Measurements from ENCODE around the gene TIMM44. TPM values are rescaled to one million over a fixed set of nuclear protein-coding genes. Genes with fewer than 3 reads are reported as not detected.
A peak's percentile ranks its signal among the peaks of the same experiment; 100 is the strongest.

The TIMM44 gene
- total and polyA plus RNA-seq, 2 of the 8 experiments (the other 6 are each of a cell fraction or from before 2014, with no cell fraction given): 131 to 150 TPM

DNA sequence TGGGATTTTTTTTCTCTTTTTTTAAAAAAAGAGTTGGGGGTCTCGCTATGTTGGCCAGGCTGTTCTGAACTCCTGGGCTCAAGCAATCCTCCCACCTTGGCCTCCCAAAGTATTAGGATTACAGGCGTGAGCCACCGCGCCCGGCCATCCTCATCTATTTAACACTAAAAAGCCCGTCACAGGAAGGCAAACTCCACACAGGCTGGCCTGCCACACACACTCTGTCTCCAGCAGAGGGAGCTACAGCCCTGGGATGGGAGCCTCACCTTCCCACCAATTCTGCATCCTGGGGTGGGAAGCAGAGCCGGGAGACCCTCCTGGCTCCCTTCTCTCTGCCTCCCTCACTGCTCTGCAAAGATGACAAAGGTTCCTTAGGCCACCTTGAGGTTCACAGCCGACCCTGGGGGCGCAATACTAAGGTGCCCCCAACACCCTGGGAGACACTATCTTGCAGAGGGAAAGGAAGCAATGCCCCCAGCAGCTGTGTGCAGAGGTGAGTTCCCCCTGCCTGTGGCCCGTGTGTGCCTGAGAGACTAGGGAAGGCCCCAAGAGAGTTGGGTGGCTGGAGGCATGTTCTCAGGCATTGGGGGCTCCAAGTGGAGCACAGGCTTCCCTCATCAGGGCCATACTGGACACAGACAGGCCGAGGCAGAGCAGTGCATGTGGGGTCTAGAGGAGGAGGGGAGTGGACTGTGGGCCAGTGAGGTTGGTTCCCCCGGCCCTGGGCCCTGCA lies 27.4 kb upstream of the TIMM44 start (continued):
- TF ChIP-seq, protein P1, sequence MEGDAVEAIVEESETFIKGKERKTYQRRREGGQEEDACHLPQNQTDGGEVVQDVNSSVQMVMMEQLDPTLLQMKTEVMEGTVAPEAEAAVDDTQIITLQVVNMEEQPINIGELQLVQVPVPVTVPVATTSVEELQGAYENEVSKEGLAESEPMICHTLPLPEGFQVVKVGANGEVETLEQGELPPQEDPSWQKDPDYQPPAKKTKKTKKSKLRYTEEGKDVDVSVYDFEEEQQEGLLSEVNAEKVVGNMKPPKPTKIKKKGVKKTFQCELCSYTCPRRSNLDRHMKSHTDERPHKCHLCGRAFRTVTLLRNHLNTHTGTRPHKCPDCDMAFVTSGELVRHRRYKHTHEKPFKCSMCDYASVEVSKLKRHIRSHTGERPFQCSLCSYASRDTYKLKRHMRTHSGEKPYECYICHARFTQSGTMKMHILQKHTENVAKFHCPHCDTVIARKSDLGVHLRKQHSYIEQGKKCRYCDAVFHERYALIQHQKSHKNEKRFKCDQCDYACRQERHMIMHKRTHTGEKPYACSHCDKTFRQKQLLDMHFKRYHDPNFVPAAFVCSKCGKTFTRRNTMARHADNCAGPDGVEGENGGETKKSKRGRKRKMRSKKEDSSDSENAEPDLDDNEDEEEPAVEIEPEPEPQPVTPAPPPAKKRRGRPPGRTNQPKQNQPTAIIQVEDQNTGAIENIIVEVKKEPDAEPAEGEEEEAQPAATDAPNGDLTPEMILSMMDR (IDR thresholded peaks at IDR 0.05; ENCODE audit: control extremely low read depth in 1 of 3, insufficient read depth in 1 of 3, low read depth in 1 of 3, low read length in 3 of 3): peak; percentile 86 to 98 (median 96)
- TF ChIP-seq NANOG (IDR thresholded peaks at IDR 0.05; ENCODE audit: insufficient read depth, low read depth, low read length, poor library complexity, severe bottlenecking) (no peak), POLR2A (IDR thresholded peaks at IDR 0.05; ENCODE audit: control extremely low read depth in 1 of 2, low read depth in 2 of 2, low read length in 2 of 2) (no peak), TCF12 (IDR thresholded peaks at IDR 0.05; ENCODE audit: low read depth, low read length) (no peak), SAP30 (IDR thresholded peaks at IDR 0.05; ENCODE audit: insufficient read depth, insufficient replicate concordance, low read length) (no peak), JUN (IDR thresholded peaks at IDR 0.05; ENCODE audit: low read depth, low read length) (0 out of 2 replicates have a peak, but pooled peaks have one; percentile 14), GABPA (IDR thresholded peaks at IDR 0.05; ENCODE audit: borderline replicate concordance, insufficient read depth, low read length) (no peak; the same call in 1 of the 2 replicates), MAFK (IDR thresholded peaks at IDR 0.05; ENCODE audit: low read depth, low read length) (no peak), EGR1 (IDR thresholded peaks at IDR 0.05; ENCODE audit: borderline replicate concordance, low read depth, low read length) (no peak), CBX5 (IDR thresholded peaks at IDR 0.05; ENCODE audit: low read depth, low read length) (no peak), SIX5 (IDR thresholded peaks at IDR 0.05; ENCODE audit: low read depth, low read length) (no peak), TAF7 (optimal IDR thresholded peaks at IDR 0.05; ENCODE audit: borderline replicate concordance, low read depth, low read length) (no peak), ASH2L (IDR thresholded peaks at IDR 0.05; ENCODE audit: low read length) (no peak), CHD2 (IDR thresholded peaks at IDR 0.05; ENCODE audit: low read length) (no peak), CHD1 (IDR thresholded peaks at IDR 0.05; ENCODE audit: low read depth, low read length) (no peak), RFX5 (IDR thresholded peaks at IDR 0.05; ENCODE audit: borderline replicate concordance, low read depth, low read length) (no peak), EP300 (IDR thresholded peaks at IDR 0.05; ENCODE audit: borderline replicate concordance in 1 of 2, low read depth in 2 of 2, low read length in 2 of 2) (no peak), YY1 (IDR thresholded peaks at IDR 0.05; ENCODE audit: low read depth, low read length) (no peak), SRF (IDR thresholded peaks at IDR 0.05; ENCODE audit: low read depth, low read length) (no peak), TEAD4 (IDR thresholded peaks at IDR 0.05; ENCODE audit: low read depth, low read length) (no peak), TAF1 (IDR thresholded peaks at IDR 0.05; ENCODE audit: low read depth, low read length) (no peak), JUND (IDR thresholded peaks at IDR 0.05; ENCODE audit: low read length) (no peak)
